NCI-H524 (cell line): ENCODE measurements around the gene TEX26.
A peak's percentile ranks its signal among the peaks of the same experiment; 100 is the strongest.
"Not testable (repeated sequence)": the region's sequence is repeated elsewhere in the genome, so short reads cannot be mapped to it uniquely, and the experiment has no call there.

Experiments
- DNase-seq, 2 experiments: peaks; one replicate each; lab custom pipeline; 2025; lab: John Stamatoyannopoulos, UW

TEX26 gene

DNA sequence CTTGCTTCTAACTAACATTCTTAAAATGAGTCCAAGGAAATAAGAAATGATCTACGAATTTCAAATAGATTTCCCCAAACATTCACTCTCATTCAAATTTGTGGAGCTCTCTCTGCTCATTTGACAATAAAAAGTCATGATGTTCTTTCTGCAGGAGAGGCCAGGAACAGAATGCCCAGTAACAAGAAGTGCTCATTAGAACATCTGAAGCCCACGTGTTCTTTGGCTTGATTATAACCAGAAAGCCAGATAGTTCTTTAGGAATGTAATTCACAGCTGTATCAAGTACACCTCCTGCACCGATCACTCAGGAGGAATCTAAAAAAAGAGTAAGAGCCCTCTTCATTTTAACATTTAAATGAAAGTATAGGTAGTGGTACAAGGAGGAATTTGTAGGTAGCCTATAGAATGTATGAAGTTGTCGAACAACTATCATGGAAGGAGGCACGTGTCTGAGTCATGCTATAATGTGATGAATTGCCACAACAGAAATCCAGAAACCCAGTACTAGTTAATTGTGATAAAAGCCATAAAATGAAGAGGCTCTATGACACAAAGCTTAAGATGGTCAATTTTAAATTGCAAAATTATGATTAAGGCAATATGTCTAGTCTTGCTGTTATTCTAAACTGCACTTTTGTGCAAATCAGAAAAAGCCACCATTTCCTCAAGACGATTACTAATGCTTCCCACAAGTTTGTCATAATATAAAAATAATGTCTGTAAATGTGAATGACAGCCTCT is 13.6 kb upstream of the TEX26 start:
- no peak for DNase-seq

DNA sequence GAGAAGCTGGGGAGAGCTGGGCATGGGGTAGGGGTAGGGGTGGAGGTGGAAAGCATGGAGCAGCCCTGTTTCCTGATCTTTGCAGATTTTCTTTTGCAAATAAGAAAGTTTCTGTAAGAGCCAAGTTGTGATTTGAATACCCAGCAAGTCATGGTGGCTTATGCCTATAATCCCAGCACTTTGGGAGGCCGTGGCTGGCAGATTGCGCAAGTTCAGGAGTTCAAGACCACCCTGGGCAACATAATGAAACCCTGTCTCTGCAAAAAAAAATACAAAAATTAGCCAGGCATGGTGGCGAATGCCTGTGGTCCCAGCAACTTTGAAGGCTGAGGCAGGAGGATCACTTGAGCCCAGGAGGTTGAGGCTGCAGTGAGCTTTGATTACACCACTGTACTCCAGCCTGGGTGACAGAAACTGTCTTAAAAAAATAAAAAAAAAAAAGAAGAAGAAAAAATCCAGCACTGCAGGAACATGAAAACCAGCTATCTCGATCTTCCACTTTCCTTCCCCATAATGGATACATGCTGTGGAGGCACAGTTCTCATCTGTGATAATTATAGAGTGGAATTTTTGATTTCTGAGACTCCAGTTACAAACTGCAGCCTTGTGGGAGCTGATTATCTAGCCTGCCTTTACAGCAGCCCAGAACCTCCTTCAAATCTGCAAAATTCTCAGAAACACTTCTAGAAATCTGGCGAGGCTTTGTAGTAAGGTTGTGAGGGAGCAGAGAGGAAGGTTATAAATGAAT is 12.1 kb upstream of the TEX26 start:
- DNase-seq, result no peak

DNA sequence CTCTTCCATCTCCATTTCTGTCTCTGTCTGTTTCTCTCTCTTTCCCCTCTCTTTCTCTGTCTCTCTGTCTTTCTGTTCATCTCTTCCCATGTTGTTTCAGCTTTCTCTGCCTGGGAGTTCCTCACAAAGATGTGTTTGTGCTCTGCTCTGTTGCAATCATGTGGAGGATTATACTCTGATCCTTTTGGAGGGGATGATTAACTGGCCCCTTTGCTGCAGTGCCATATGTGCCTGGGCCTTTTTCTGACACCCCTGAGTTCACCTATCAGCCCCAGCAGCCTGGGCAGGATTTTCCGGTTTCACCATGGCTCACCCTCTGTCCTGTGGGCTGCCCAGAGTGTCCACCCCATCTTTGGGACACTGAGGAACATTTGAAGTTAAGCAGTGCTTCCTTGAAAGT is 9.0 kb upstream of the TEX26 start:
- peak; percentile 86 to 91 for DNase-seq

DNA sequence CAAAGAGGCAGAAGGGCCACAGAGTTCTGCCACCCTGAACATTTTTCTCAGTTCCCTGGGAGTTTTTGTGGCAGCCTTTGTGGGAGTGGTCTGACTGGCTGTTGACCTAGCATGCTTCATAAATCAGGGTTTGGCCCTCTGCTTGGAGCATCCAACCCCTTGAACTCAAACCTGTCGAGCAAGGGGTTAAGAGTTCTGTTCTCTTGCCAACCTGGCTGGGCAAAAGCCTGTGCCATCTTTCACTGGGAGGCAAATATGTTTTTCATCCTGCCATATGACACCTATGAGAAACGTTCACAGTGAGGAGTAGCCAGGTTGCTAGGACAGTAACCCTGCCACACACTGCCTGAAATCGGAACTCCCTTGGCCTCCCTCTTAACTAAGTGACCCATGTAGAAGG is 7.7 kb upstream of the TEX26 start:
- DNase-seq, result peak in 1 of 2 experiments; percentile 29

DNA sequence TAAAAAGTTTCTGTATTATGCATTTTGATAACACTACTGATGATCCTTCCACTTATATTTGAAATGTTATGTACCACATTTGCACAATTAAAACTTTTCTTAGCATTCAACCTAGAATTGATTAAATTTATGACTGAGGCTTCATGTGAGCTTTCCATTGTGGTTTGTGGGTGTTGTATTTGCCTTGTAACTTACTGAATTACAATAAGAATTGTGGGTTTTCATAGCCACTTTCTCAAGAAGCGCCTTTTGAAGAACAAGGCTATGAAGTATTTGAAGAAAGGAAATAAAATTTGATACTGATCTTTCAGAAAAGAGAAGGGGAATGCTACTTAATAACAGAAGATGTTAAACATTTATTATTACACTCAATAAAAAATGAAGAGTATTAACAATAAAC is 7.0 kb upstream of the TEX26 start:
- DNase-seq, result no peak

DNA sequence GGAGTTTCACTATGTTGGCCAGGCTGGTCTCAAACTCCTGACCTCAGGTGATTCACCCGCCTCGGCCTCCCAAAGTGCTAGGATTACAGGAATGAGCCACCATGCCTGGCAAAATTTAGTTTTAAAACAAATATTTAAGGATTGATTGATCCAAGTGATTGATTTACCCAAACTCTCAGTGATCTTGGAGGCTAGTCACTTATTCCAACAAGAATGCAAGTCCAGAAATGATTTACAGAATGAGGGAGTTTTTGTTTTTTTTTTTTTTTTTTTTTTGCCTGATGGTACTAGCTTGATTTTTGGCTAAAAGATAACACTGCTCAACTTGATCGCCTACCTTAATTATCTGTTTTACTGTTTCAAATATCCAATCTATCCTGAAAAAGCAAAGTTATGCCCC is 5.7 kb upstream of the TEX26 start:
- no peak for DNase-seq

DNA sequence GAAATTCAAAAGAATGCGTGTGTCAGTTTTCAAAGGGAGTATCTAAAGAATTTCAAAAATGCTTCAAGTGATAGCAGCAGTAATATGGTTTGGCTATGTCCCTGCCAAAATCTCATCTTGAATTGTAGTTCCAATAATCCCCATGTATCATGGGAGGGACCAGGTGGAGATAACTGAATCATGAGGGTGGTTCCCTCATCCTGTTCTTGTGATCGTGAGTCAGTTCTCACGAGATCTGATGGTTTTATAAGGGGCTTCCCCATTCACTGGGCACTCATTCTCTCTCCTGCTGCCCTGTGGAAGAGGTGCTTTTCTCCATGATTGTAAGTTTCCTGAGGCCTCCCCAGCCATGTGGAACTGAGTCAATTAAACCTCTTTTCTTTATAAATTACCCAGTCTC is 5.3 kb upstream of the TEX26 start:
- not testable (repeated sequence) for DNase-seq

DNA sequence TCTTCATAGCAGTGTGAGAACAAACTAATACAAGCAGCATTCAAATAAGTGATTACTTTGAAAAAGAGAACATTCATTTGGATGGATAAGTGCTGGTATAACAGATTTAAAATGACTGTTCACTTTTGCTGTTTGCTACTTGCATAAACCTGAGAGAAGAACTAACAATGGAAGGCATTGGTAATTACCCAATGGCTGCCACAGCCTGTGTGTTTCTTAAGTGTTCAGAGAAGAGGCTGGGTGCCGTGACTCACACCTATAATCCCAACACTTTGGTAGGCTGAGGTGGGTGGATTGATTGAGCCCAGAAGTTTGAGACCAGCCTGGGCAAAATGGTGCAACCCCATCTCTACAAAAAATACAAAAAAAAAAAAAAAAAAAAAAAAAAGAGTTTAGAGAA is 4.9 kb upstream of the TEX26 start:
- DNase-seq, result no peak

DNA sequence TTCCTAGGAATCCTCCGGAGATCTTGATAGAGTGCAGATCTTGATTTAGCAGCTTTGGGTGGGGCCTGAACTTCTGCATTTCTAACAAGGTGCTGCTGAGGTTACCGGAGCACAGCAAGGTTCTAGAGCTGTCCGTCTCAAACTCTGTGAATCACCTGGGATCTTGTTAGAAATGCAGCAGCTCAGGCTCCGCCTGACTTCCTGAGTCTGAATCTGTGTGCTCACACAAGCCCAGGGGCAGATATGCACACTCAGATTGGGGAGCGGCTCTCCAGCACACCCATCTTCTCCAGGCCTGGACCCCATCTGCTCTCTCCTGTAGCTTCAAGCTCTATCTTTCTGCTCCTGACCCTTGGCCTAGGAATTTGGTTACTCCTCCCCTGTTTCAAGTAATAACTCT is 3.5 kb upstream of the TEX26 start:
- DNase-seq, result no peak

DNA sequence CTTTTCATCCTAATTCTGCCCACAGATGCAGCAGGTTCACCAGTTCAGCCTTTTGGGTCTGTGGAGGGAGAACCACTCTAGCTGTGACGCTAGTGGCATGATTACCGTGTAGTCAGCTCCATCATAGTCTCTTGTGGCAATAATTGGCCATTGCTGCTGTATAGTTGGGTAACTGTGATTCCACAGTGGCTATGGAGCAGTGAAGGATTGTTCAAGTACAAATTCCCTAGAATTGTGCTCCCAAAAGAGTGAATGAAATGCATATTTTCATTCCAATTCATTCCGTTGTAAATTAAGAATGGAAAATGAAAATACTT is 856 bp downstream of the TEX26 start:
- DNase-seq, result no peak

DNA sequence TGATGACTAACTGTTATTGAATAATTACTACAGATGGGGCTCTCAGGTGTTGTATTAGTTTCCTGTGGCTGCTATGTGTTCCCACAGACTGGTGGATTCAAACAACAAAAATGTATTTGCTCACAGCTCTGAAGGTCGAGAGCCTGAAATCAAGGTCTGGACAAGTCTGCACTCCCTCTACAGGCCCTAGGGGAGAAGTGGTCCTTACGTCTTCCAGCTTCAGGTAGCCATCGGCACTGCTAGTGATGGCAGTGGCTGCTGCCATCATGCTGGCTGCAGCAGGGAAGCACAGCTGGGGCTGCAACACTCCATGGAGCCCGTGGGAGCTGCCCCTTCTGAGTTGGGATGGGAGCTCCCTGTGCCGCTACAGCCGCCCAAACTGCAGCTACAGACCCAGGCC is 1.9 kb downstream of the TEX26 start:
- DNase-seq, result peak in 1 of 2 experiments; percentile 42

DNA sequence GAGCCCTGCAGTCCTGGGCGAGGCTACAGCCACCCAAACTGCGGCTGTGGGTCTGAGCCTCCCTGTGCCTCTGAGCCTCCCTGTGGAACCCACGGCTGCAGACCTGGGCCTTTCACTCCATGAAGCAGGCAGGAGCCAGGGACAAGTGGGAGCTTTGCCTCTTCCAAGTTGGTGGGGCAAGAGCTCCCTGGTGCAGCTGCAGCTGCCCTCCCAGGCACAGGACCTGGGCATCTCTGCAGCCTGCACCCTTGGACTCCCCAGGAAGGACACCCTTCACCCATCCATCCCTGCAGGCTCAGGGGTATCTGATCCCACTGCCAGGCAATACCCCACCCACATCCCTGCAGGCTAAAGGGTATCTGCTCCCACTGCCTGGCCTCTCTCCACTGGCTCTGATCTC is 2.3 kb downstream of the TEX26 start:
- DNase-seq, result no peak

DNA sequence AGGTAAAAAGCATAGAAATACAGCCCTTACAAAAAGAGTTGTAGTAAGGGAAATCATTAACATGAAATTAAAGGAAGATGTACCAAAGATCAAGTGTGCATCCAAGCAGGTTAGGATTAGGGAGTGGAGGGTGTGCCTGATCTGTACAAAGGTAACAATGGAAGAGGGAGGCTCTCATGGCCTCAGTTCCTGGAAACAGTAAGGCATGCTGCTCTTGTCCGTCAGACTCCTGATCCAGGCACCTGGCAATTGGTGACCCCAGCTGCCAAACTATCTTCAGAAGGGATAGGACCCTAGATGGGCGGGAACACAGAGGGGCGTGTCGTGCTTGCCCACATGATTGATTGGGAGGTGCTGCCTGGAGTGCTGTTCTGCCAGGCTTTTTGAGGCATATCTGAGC is 4.5 kb downstream of the TEX26 start:
- no peak for DNase-seq

DNA sequence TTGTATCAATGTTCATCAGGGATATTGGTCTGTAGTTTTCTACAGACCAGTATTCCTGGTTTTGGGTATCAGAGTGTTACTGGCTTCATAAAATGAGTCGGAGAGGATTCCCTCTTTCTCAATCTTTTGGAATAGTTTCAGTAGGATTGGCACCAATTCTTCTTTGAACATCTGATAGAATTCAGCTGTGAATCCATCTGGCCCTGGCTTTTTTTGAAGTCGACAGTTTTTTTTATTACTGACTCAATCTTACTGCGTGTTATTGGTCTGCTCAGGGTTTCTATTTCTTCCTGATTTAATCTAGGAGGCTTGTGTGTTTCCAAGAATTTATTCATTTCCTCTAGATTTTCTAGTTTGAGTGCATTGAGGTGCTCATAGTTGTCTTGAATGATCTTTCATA is 11.4 kb downstream of the TEX26 start:
- no peak for DNase-seq

DNA sequence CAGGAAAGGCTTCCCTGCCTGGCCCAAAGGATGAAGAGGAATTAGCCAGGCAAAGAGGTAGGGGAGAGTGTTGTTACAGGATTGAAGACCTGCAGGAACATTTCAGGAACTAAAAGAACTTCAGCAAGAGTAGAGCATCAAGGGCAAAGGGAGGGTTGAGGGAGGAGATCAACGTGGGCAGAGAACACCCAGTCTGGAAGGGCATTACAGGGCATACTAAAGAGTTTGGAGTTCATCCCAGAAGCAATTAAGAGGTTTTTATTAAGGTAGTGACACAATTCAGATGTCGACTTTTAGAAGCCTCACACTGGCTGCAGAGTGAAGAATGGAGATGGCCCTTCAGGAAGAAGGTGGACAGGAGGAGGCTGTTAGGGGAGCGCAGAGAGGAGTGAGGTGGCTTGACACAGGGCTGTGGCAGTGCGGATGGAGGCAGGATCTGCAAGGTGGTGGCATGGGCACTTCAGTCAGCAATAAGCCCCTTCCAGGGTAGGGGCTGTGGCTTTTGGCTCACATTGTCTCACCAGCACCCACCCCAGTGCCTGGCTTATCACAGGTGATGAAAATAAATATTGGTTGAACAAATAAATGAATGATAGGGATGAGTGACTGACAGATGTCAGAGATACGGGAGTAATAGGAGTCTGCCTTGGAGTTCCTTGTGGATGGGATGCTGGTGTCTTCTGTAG is 24.9 kb downstream of the TEX26 start:
- no peak for DNase-seq

DNA sequence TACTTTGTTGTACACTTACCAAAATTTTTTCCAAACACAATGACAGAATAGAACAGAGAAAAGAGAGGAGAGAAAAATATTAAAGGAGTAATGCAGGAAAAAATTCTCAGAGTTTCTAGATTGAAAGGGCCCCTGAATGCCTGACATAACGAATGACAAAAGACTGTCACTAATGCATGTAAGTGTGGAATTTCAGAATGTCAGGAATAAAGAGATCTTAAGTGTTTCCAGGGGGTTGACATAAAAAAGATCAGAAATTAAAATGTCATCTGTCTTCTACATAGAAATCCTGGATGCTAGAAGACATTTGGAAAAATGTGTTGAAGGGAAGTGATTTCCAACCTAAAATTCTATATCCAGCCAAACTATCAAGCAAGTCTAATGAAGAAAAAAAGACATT is 27.2 kb downstream of the TEX26 start:
- no peak for DNase-seq

DNA sequence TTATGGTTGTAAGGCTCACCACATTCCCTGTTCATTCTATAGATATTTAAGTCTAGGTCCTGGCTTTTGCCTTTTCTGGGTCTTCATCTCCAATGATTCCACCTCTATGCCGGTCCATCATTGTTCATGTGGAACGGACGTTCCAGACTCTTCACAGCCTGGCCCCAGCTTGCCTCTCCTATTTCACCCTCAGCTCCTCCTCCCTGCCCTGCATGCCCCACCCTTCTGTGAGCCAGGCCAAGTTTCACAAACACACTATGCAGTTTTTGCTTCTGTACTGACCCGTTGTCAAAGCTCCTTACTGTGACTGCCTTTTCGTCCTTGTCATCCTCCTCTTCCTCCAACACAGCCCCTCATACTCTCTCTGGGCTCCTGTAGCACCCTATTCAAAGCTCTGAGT is 31.3 kb downstream of the TEX26 start:
- DNase-seq, result no peak

DNA sequence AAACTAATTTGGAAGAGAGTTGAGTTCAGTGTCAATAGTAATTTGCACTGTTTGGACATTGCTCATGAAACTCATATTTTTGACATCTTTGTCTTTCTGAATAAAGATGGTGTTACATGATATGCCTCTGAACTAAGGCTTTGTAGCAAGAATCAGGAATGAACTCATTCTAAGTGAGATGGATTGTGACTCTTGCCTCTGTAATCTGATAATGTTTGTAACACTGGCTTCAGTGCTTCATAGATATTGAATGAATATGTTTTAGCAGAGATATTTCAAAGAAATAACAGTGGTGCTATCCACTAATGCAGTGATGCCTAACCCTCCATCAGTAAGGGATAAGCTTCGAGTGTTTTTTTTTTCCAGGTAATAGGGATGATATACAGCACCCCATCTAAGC is 32.9 kb downstream of the TEX26 start:
- DNase-seq, result no peak

DNA sequence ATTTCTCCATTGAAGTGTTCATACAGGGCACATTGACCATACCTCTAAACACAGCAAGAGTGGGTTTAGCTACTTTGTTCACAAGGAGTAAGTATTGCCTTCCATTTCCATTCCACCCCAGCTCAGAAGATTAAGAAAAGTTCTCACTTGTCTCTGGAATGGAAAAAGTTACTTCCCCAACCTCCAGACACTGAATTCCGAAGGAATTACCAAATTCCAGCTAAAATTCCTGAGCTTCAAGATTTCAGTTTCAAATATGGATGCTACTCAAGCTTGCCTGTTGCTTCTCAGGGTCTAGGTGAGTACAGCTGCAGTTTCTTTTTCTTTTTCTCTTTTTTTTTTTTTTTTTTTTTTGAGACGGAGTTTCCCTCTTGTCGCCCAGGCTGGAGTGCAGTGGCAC is 33.6 kb downstream of the TEX26 start:
- DNase-seq, result no peak

DNA sequence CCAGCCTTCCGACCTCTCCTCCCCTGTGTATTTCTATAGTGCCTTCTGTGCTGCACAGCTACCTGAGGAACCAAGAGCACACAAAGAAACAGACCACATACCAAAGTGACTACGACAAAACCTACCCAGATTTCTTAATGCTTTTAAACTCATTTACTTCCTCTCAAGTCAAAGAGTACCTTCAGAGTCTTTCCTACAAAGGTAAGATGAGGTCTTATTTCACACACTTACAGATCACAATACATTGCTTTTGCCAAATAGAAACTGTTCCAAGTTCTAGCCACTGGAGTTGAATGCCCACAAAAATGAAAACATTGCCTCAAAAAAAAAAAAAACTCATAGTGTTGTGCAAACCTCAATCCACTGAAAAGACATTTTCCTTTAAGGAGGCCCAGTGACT is 36.4 kb downstream of the TEX26 start:
- DNase-seq, result no peak

DNA sequence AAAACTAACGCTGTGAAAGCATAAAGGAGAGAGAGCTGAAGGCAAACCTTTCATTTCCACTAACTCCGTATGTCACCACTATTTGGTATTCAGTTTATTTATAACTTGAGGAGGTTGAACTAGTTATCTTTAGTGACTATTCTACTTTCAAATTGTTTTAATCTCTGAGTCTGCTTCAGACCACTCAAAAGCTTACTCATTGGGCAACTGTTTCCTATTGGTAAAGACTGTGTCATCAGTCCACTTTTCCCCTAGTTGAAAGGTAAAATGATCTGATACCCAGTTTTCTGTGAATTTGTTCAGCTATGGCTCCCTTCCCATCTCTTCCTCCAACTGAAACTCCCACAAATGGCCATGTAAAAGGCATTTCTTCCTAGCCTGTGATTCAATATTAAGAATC is 39.1 kb downstream of the TEX26 start:
- DNase-seq, result no peak

DNA sequence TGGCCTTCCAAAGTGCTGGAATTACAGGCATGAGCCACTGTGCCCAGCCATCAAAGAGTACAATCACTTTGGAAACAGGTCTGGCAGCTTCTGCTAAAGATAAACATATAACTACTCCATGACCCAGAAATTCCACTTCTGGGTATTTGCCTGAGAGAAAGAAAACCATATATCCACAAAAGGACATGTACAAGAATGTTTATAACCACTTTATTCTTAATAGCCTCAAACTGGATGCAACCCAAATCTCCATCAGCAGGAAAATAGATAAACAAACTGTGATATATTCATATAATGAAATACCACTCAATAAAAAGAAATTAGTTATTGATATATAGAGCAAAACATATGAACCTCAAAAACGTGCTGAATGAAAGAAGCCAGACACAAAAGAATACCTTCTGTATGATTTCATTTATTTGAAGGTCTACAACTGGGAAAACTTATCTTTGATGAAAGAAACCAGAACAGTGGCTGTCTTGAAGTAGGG is 40.5 kb downstream of the TEX26 start:
- no peak for DNase-seq

DNA sequence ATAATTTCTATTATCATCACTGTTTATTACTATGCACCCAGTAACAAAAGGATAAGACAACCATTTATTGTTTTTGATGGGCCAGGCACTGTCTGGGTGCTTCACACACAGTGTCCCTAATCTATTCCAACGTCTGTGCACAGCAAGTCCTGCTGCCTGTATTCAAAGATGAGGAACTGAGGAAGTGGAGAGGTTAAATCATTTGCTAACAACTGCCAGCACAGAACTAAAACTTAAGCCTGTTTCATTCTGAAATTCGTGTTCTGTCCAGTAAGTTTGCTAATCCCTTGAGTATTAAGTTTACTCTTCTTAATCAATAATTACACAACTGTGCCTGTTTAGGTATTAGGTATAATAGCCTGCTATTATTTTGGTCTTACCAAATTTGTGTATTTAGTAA is 41.9 kb downstream of the TEX26 start:
- DNase-seq, result no peak
